Activated T-helper 17 cell treated with anti-CD3 and anti-CD28 coated beads, Interleukin-2, amount 50 U/mL, for 72 hours (primary cell): ENCODE data around the gene ZNF367. TPM values are rescaled to one million over a fixed set of nuclear protein-coding genes. Genes with fewer than 3 reads are reported as not detected.

Experiments used
- ATAC-seq: fragments of 150-1000 bp; cut with Tn5 transposase; replicated peaks from 2 replicates; pipeline ENCODE4 v1.10.0; 2021; ENCODE audit warnings: mild to moderate bottlenecking, moderate library complexity
- H3K27ac Mint-ChIP-seq: one replicate; pipeline ENCODE4 v1.8.0; 2022; ENCODE audit warnings: mixed read lengths
- H3K27me3 Mint-ChIP-seq: one replicate; pipeline ENCODE4 v1.8.0; 2022; ENCODE audit warnings: mixed read lengths
- H3K36me3 Mint-ChIP-seq: one replicate; pipeline ENCODE4 v1.8.0; 2022; ENCODE audit warnings: low read depth, mild to moderate bottlenecking, mixed read lengths
- H3K4me1 Mint-ChIP-seq: one replicate; pipeline ENCODE4 v1.8.0; 2022; ENCODE audit warnings: mixed read lengths
- H3K4me3 Mint-ChIP-seq: one replicate; pipeline ENCODE4 v1.8.0; 2022; ENCODE audit warnings: mild to moderate bottlenecking, mixed read lengths
- H3K9me3 Mint-ChIP-seq: one replicate; pipeline ENCODE4 v1.8.0; 2022; ENCODE audit warnings: mixed read lengths
- total RNA-seq, 2 donors: library from RNA; stranded (reverse); gene quantifications; one replicate each; pipeline ENCODE4 v1.2.3, GENCODE V29; 2022

ZNF367 gene
- total RNA-seq, 2 donors from 2014 or later = 25.4 to 27.8 TPM

GRCh38 chr9:96449523-96449844, 31.3 kb upstream of the ZNF367 start:
- ATAC-seq = peak; percentile 15
- peak overlapping the region; percentile 52 for H3K27ac Mint-ChIP-seq
- no peaks in the 10 kb centered on the region for H3K9me3 Mint-ChIP-seq
- H3K4me3 Mint-ChIP-seq = peak overlapping the region; percentile 66
- H3K27me3 Mint-ChIP-seq = peaks cover 3% of the 10 kb centered on the region
- H3K4me1 Mint-ChIP-seq = peaks cover 7% of the 10 kb centered on the region
- peaks cover 6% of the 10 kb centered on the region for H3K36me3 Mint-ChIP-seq

GRCh38 chr9:96448546-96449170, 30.5 kb upstream of the ZNF367 start:
- Mint-ChIP-seq H3K9me3 (no peaks in the 10 kb centered on the region), H3K27me3 (peaks cover 3% of the 10 kb centered on the region), H3K36me3 (peaks cover 3% of the 10 kb centered on the region), H3K4me3 (peak overlapping the region; percentile 66), H3K27ac (peak overlapping the region; percentile 52), H3K4me1 (peaks cover 7% of the 10 kb centered on the region)
- no peak for ATAC-seq

GRCh38 chr9:96447406-96447805, 29.2 kb upstream of the ZNF367 start:
- H3K36me3 Mint-ChIP-seq = no peaks in the 10 kb centered on the region
- H3K4me1 Mint-ChIP-seq = peaks cover 7% of the 10 kb centered on the region
- no peak for ATAC-seq
- no peak overlapping the region for H3K27ac Mint-ChIP-seq
- H3K9me3 Mint-ChIP-seq = no peaks in the 10 kb centered on the region
- H3K27me3 Mint-ChIP-seq = peaks cover 3% of the 10 kb centered on the region
- H3K4me3 Mint-ChIP-seq = no peak overlapping the region

GRCh38 chr9:96442491-96442890, 24.3 kb upstream of the ZNF367 start:
- Mint-ChIP-seq H3K36me3 (no peaks in the 10 kb centered on the region), H3K4me1 (no peaks in the 10 kb centered on the region), H3K27ac (no peak overlapping the region), H3K27me3 (no peaks in the 10 kb centered on the region), H3K4me3 (no peak overlapping the region), H3K9me3 (no peaks in the 10 kb centered on the region)
- ATAC-seq = no peak

GRCh38 chr9:96441798-96442445, 23.8 kb upstream of the ZNF367 start:
- Mint-ChIP-seq H3K27me3 (no peaks in the 10 kb centered on the region), H3K9me3 (no peaks in the 10 kb centered on the region), H3K36me3 (no peaks in the 10 kb centered on the region), H3K4me3 (no peak overlapping the region), H3K4me1 (no peaks in the 10 kb centered on the region), H3K27ac (no peak overlapping the region)
- ATAC-seq = peak; percentile 44

- Mint-ChIP-seq H3K4me1 (no peaks in the 10 kb centered on the region), H3K36me3 (no peaks in the 10 kb centered on the region), H3K9me3 (no peaks in the 10 kb centered on the region), H3K27ac (no peak overlapping the region), H3K4me3 (no peak overlapping the region), H3K27me3 (no peaks in the 10 kb centered on the region)
- ATAC-seq = no peak
Measured at GRCh38 chr9:96440671-96441199, 22.6 kb upstream of the ZNF367 start.

- ATAC-seq = no peak
- no peaks in the 10 kb centered on the region for H3K9me3 Mint-ChIP-seq
Measured at GRCh38 chr9:96437454-96437853, 19.3 kb upstream of the ZNF367 start.

GRCh38 chr9:96436456-96437126, 18.4 kb upstream of the ZNF367 start:
- H3K9me3 Mint-ChIP-seq = no peaks in the 10 kb centered on the region
- no peaks in the 10 kb centered on the region for H3K36me3 Mint-ChIP-seq
- no peak overlapping the region for H3K4me3 Mint-ChIP-seq
- ATAC-seq = no peak
- no peaks in the 10 kb centered on the region for H3K27me3 Mint-ChIP-seq
- no peak overlapping the region for H3K27ac Mint-ChIP-seq
- no peaks in the 10 kb centered on the region for H3K4me1 Mint-ChIP-seq

More at GRCh38 chr9:96437454-96437853, 19.3 kb upstream of the ZNF367 start:
- Mint-ChIP-seq H3K36me3 (no peaks in the 10 kb centered on the region), H3K27me3 (no peaks in the 10 kb centered on the region), H3K4me1 (no peaks in the 10 kb centered on the region), H3K27ac (no peak overlapping the region), H3K4me3 (no peak overlapping the region)

GRCh38 chr9:96436063-96436455, 17.9 kb upstream of the ZNF367 start:
- H3K36me3 Mint-ChIP-seq = no peaks in the 10 kb centered on the region
- H3K4me3 Mint-ChIP-seq = no peak overlapping the region
- H3K27me3 Mint-ChIP-seq = no peaks in the 10 kb centered on the region
- ATAC-seq = peak; percentile 35
- H3K4me1 Mint-ChIP-seq = no peaks in the 10 kb centered on the region
- H3K27ac Mint-ChIP-seq = no peak overlapping the region
- H3K9me3 Mint-ChIP-seq = no peaks in the 10 kb centered on the region

- Mint-ChIP-seq H3K27me3 (no peaks in the 10 kb centered on the region), H3K36me3 (no peaks in the 10 kb centered on the region), H3K27ac (no peak overlapping the region), H3K9me3 (no peaks in the 10 kb centered on the region), H3K4me3 (no peak overlapping the region), H3K4me1 (no peaks in the 10 kb centered on the region)
- ATAC-seq = no peak
Measured at GRCh38 chr9:96435345-96435744, 17.2 kb upstream of the ZNF367 start.

- no peaks in the 10 kb centered on the region for H3K27me3 Mint-ChIP-seq
- no peaks in the 10 kb centered on the region for H3K36me3 Mint-ChIP-seq
- no peaks in the 10 kb centered on the region for H3K9me3 Mint-ChIP-seq
- no peak overlapping the region for H3K27ac Mint-ChIP-seq
- H3K4me1 Mint-ChIP-seq = no peaks in the 10 kb centered on the region
- no peak overlapping the region for H3K4me3 Mint-ChIP-seq
- no peak for ATAC-seq
Measured at GRCh38 chr9:96430377-96430776, 12.2 kb upstream of the ZNF367 start.

GRCh38 chr9:96429732-96430131, 11.6 kb upstream of the ZNF367 start:
- no peaks in the 10 kb centered on the region for H3K9me3 Mint-ChIP-seq
- H3K4me1 Mint-ChIP-seq = no peaks in the 10 kb centered on the region
- no peaks in the 10 kb centered on the region for H3K36me3 Mint-ChIP-seq
- no peak for ATAC-seq
- no peaks in the 10 kb centered on the region for H3K27me3 Mint-ChIP-seq
- H3K4me3 Mint-ChIP-seq = no peak overlapping the region
- no peak overlapping the region for H3K27ac Mint-ChIP-seq

GRCh38 chr9:96425500-96426169, 7.5 kb upstream of the ZNF367 start:
- no peak for ATAC-seq

GRCh38 chr9:96423985-96424336, 5.8 kb upstream of the ZNF367 start:
- ATAC-seq = no peak
- Mint-ChIP-seq H3K36me3 (no peaks in the 10 kb centered on the region), H3K27ac (no peak overlapping the region), H3K4me3 (no peak overlapping the region), H3K9me3 (no peaks in the 10 kb centered on the region), H3K27me3 (no peaks in the 10 kb centered on the region), H3K4me1 (peaks cover 6% of the 10 kb centered on the region)

More at GRCh38 chr9:96425500-96426169, 7.5 kb upstream of the ZNF367 start:
- Mint-ChIP-seq H3K4me3 (no peak overlapping the region), H3K27me3 (no peaks in the 10 kb centered on the region), H3K4me1 (no peaks in the 10 kb centered on the region), H3K27ac (no peak overlapping the region), H3K36me3 (no peaks in the 10 kb centered on the region), H3K9me3 (no peaks in the 10 kb centered on the region)
